Stomach (tissue), 9 donors: ENCODE results near the gene ENTPD8. TPM values are rescaled to one million over a fixed set of nuclear protein-coding genes. Genes with fewer than 3 reads are reported as not detected.

Experiments
- DNase-seq, 2 donors: peaks; one replicate each; pipeline versions ENCODE4 v3.0.0 to v3.0.0-alpha.2; 2013 to 2019
- H3K27ac ChIP-seq, 5 donors: fragments of 200-600 bp in 4 of 5; sonication (generic) in 4 of 5; one replicate each; pipeline ENCODE4 v1.5.1; 2013 to 2019; ENCODE audit warnings: mild to moderate bottlenecking in 1 of 5, moderate library complexity in 1 of 5
- H3K27me3 ChIP-seq, 3 donors: fragments of 200-600 bp; sonication (generic); one replicate each; pipeline ENCODE4 v1.5.1; 2017 to 2019; ENCODE audit warnings: mixed run types in 1 of 3
- H3K36me3 ChIP-seq, 4 donors: fragments of 200-600 bp; sonication (generic); 1 replicate in 3 of 4; 2 replicates in 1 of 4; pipeline ENCODE4 v1.5.1; 2016 to 2019
- H3K4me1 ChIP-seq, 4 donors: fragments of 200-600 bp; sonication (generic); one replicate each; pipeline ENCODE4 v1.5.1; 2016 to 2019
- H3K4me3 ChIP-seq, 4 donors: fragments of 200-600 bp; sonication (generic) in 3 of 4; one replicate each; pipeline ENCODE4 v1.5.1; 2016 to 2019; ENCODE audit warnings: mild to moderate bottlenecking in 1 of 4
- H3K9me3 ChIP-seq, 4 donors: fragments of 200-600 bp; sonication (generic); one replicate each; pipeline ENCODE4 v1.5.1; 2016 to 2019
- CTCF ChIP-seq, 7 experiments: fragments of 450-650 bp in 4 of 7; fragments of 200-600 bp in 3 of 7; sonication (generic) in 3 of 7; IDR thresholded peaks; one replicate each; pipeline ENCODE4 v1.5.1; 2016 to 2019; ENCODE audit warnings: antibody characterized with exemption in 7 of 7, control low read depth in 2 of 7, mild to moderate bottlenecking in 1 of 7
- EP300 ChIP-seq: sonication (generic); formaldehyde crosslinking; IDR thresholded peaks from one replicate; pipeline ENCODE4 v1.6.1; 2017; ENCODE audit warnings: antibody characterized with exemption
- POLR2A ChIP-seq, 4 donors: fragments of 450-650 bp; IDR thresholded peaks; one replicate each; pipeline ENCODE4 v1.6.1; 2016; ENCODE audit warnings: antibody characterized with exemption in 4 of 4, control low read depth in 2 of 4, mild to moderate bottlenecking in 1 of 4, moderate library complexity in 1 of 4
- POLR2AphosphoS5 ChIP-seq, 3 donors: sonication (generic); formaldehyde crosslinking; IDR thresholded peaks; one replicate each; pipeline ENCODE4 v1.6.1; 2016; ENCODE audit warnings: antibody characterized with exemption in 3 of 3
- WGBS, 5 donors: extraction: QIAGEN DNeasy Blood & Tissue Kit in 3 of 5; methylation state at CpG; one replicate each; pipeline versions ENCODE4 v1.1.5 to v1.1.7; 2013 to 2018; 5-methylcytosine and 5-hydroxymethylcytosine counted together
- intact Hi-C: fragments of 100-400 bp; cut with DNase I; formaldehyde crosslinking; loops from one replicate; pipeline ENCODE4 v1.15.1; 2023; ENCODE audit warnings: low total_unique reads
- polyA plus RNA-seq, 3 donors: library from polyadenylated mRNA; stranded (reverse); fragments of 200-250 nt; gene quantifications; one replicate each; pipeline ENCODE4 v1.2.3, GENCODE V29; 2013
- total RNA-seq, 5 donors: library from RNA; depleted of rRNA; stranded (reverse); fragments of >200 nt; gene quantifications; one replicate each; pipeline versions ENCODE4 v1.1.0 to v1.2.3, GENCODE V29; 2014 to 2016
- donor health status: healthy with polysubstance abuse.
- donor health status: Bipolar disorder and iron deficiency.
- donor health status: healthy.

Gene ENTPD8
- total and polyA plus RNA-seq, 8 donors, result 0.89 to 37.9 (median 6.8) TPM

- peak overlapping the region; percentile 40 to 88 (median 79) for H3K27ac ChIP-seq
- peaks cover 27 to 68% (median 49%) of the 10 kb centered on the region in 4 donors for H3K4me1 ChIP-seq
- WGBS, 5 donors, result 26 to 50% (median 42%) methylated on average over 10 to 15 of the region's 15 CpGs
- H3K27me3 ChIP-seq, result peaks cover 0 to 4% (median 0%) of the 10 kb centered on the region in 3 donors
- intact Hi-C loops, result no loop called here
- H3K4me3 ChIP-seq, result peak overlapping the region; percentile 62 to 70 (median 68)
- H3K36me3 ChIP-seq, result peaks cover 5 to 59% (median 32%) of the 10 kb centered on the region in 4 donors
- H3K9me3 ChIP-seq, result no peaks in the 10 kb centered on the region
- TF ChIP-seq EP300 (no peak), POLR2AphosphoS5 (IDR thresholded peaks at IDR 0.05) (no peak), POLR2A (IDR thresholded peaks at IDR 0.05) (no peak), CTCF (IDR thresholded peaks at IDR 0.05) (no peak)
- DNase-seq, result no peak
These were observed 18.6 kb upstream of the ENTPD8 start for GRCh38 chr9:137459601-137460362.

- intact Hi-C loops, result no loop called here
- peak within 1 kb of the TSS; percentile 62 to 70 (median 68) for H3K4me3 ChIP-seq
- H3K27ac ChIP-seq, result peak within 1 kb of the TSS; percentile 53 to 88 (median 79)
- H3K4me1 ChIP-seq, result peaks cover 33 to 74% (median 55%) of the 10 kb centered on the region in 4 donors
- H3K9me3 ChIP-seq, result no peaks in the 10 kb centered on the region
- TF ChIP-seq POLR2AphosphoS5 (IDR thresholded peaks at IDR 0.05) (peak; percentile 72 to 87 (median 81)), EP300 (no peak)
- WGBS, 5 donors, result 0 to 1% (median 0%) methylated on average over 2 to 62 of the region's 62 CpGs
- H3K27me3 ChIP-seq, result peaks cover 0 to 4% (median 0%) of the 10 kb centered on the region in 3 donors
- DNase-seq, result peak; percentile 98
- peaks cover 5 to 59% (median 31%) of the 10 kb centered on the region in 4 donors for H3K36me3 ChIP-seq
These were observed 18.0 kb upstream of the ENTPD8 start, which contains the start of gene NSMF for GRCh38 chr9:137459152-137459600. Gene NSMF, minus strand, starts transcription at chr9:137459334. Its CDS starts 232 bp downstream, at chr9:137459102.

- TF ChIP-seq EP300, result no peak
- TF ChIP-seq POLR2AphosphoS5 (IDR thresholded peaks at IDR 0.05), result no peak
- TF ChIP-seq CTCF (IDR thresholded peaks at IDR 0.05), result no peak
- TF ChIP-seq POLR2A (IDR thresholded peaks at IDR 0.05), result no peak
- Histone ChIP-seq H3K27me3 (peaks cover 0 to 4% (median 0%) of the 10 kb centered on the region in 3 donors), H3K36me3 (peaks cover 5 to 53% (median 28%) of the 10 kb centered on the region in 4 donors), H3K4me3 (peak overlapping the region; percentile 62 to 70 (median 68)), H3K27ac (peak overlapping the region; percentile 53 to 88 (median 79)), H3K9me3 (no peaks in the 10 kb centered on the region), H3K4me1 (peaks cover 37 to 78% (median 59%) of the 10 kb centered on the region in 4 donors)
- intact Hi-C loops, result no loop called here
- DNase-seq, result peak in 1 of 2 donors; percentile 76
- 17 to 25% (median 19%) methylated on average over 20 to 88 of the region's 88 CpGs for WGBS, 5 donors
These were observed 17.3 kb upstream of the ENTPD8 start for GRCh38 chr9:137458194-137459151.

- Histone ChIP-seq H3K36me3 (peaks cover 6 to 47% (median 30%) of the 10 kb centered on the region in 4 donors), H3K4me1 (peaks cover 39 to 86% (median 66%) of the 10 kb centered on the region in 4 donors), H3K4me3 (peak overlapping the region; percentile 62 to 70 (median 68)), H3K27me3 (peaks cover 0 to 4% (median 0%) of the 10 kb centered on the region in 3 donors), H3K9me3 (no peaks in the 10 kb centered on the region), H3K27ac (peak overlapping the region in 4 of 5 donors; percentile 56 to 88 (median 82))
- TF ChIP-seq POLR2AphosphoS5 (IDR thresholded peaks at IDR 0.05) (no peak), EP300 (no peak), POLR2A (IDR thresholded peaks at IDR 0.05) (no peak), CTCF (IDR thresholded peaks at IDR 0.05) (no peak)
- intact Hi-C loops, result no loop called here
- WGBS, 5 donors, result 79 to 94% (median 86%) methylated on average over 8 to 44 of the region's 44 CpGs
- peak in 1 of 2 donors; percentile 76 for DNase-seq
These were observed 16.4 kb upstream of the ENTPD8 start for GRCh38 chr9:137457406-137458193.
